Heart right ventricle (tissue), 16 donors: ENCODE data around the gene PRIM2. TPM values are rescaled to one million over a fixed set of nuclear protein-coding genes. Genes with fewer than 3 reads are reported as not detected.

Experiments
- ATAC-seq, 8 donors: fragments of 200-7000 bp; cut with Tn5 transposase; one replicate each; pipeline ENCODE4 v1.9.1; 2020; ENCODE audit warnings: mild to moderate bottlenecking in 8 of 8, moderate library complexity in 8 of 8, moderate number of reproducible peaks in 1 of 8
- DNase-seq, 2 donors: peaks; one replicate each; pipeline ENCODE4 v3.0.0-alpha.2; 2020
- H3K27ac ChIP-seq, 10 donors: fragments of 200-600 bp; sonication (generic) in 2 of 10; one replicate each; pipeline versions ENCODE4 v1.5.0 to v1.8.0; 2020 to 2022; ENCODE audit warnings: mild to moderate bottlenecking in 3 of 10
- H3K27me3 ChIP-seq, 7 donors: fragments of 200-600 bp; one replicate each; pipeline ENCODE4 v1.8.0; 2021 to 2022; ENCODE audit warnings: mild to moderate bottlenecking in 2 of 7
- H3K36me3 ChIP-seq, 9 donors: fragments of 200-600 bp; sonication (generic) in 1 of 9; one replicate each; pipeline versions ENCODE4 v1.5.0 to v1.8.0; 2020 to 2022; ENCODE audit warnings: mild to moderate bottlenecking in 2 of 9
- H3K4me1 ChIP-seq, 9 donors: fragments of 200-600 bp; sonication (generic) in 1 of 9; one replicate each; pipeline versions ENCODE4 v1.5.0 to v1.8.0; 2020 to 2022; ENCODE audit warnings: mild to moderate bottlenecking in 4 of 9
- H3K4me3 ChIP-seq, 10 donors: fragments of 200-600 bp; sonication (generic) in 2 of 10; one replicate each; pipeline versions ENCODE4 v1.5.0 to v1.8.0; 2020 to 2022; ENCODE audit warnings: mild to moderate bottlenecking in 7 of 10, moderate library complexity in 2 of 10
- H3K9me3 ChIP-seq, 11 donors: fragments of 200-600 bp in 10 of 11; sonication (generic) in 2 of 11; one replicate each; pipeline versions ENCODE4 v1.5.0 to v1.8.0; 2013 to 2022; ENCODE audit warnings: mild to moderate bottlenecking in 2 of 11, control low read depth in 1 of 11, moderate library complexity in 1 of 11
- CTCF ChIP-seq, 9 donors: fragments of 200-600 bp; sonication (generic) in 2 of 9; IDR thresholded peaks; one replicate each; pipeline versions ENCODE4 v1.5.0 to v1.8.0; 2021 to 2022; ENCODE audit warnings: antibody characterized with exemption in 9 of 9, mild to moderate bottlenecking in 5 of 9, moderate library complexity in 1 of 9
- WGBS, 2 donors: extraction: QIAGEN DNeasy Blood & Tissue Kit; methylation state at CpG; one replicate each; pipeline ENCODE4 v1.1.7; 2013; ENCODE audit warnings: inconsistent platforms in 1 of 2; 5-methylcytosine and 5-hydroxymethylcytosine counted together
- intact Hi-C, 10 donors: fragments of 100-400 bp; cut with DNase I; formaldehyde crosslinking; loops; one replicate each; pipeline versions ENCODE4 v1.11.1 to v1.14.2; 2022
- polyA plus RNA-seq, 2 donors: library from polyadenylated mRNA; stranded (reverse); fragments of 200-250 nt; gene quantifications; one replicate each; pipeline ENCODE4 v1.2.3, GENCODE V29; 2013
- total RNA-seq, 10 donors: library from RNA; stranded (reverse); fragmentation: NEBNext Ultra II Directional in 3 of 10; extraction: Animal tissue kit (Norgen Biotek cat#: 25700) in 3 of 10; gene quantifications; one replicate each; pipeline versions ENCODE4 v1.2.1 to v1.2.4, GENCODE V29; 2021 to 2023
- donor health status: Arrhythmogenic right ventricular cardiomyopathy.
- donor health status: ischemic (EF 13 %, LVEDD 7.1; RV severe dilation, severe dysfunction).
- donor health status: healthy with polysubstance abuse.
- donor health status: DM: no; HTN: yes; CAD: no.
- donor health status: DM: no; HTN: no; CAD: no.
- donor health status: ischemic (EF 25% LVEDD 6.9; RV normal size, moderate dysfunction).
- donor health status: ischemic (EF 25% LVEDD 5.7; RV mildly dilated, moderate dysfunction).
- donor health status: healthy.
- donor health status: DM: yes; HTN: yes; CAD: no.
- donor health status: Ischemic cardiomyopathy.
- donor health status: ischemic (EF 35%, LVEDD 5.7; RV mildly dilated, moderate dysfunction).
- donor health status: nonischemic (EF 11% LVEDD 7.7; RV severe dilation, severe dysfunction).
- donor health status: DM: yes; HTN: yes; CAD: no.
- donor health status: PGD.
- donor health status: ischemic (EF 29% LVEDD 5.4; RV normal size, mild dysfunction).
- donor health status: nonischemic (EF 23%, LVEDD 6.1; RV moderate dilation, normal function).

PRIM2 gene
- total and polyA plus RNA-seq, 12 donors: 2.5 to 5.5 (median 3.8) TPM

- intact Hi-C loops: loop anchor here in 5 of 10 donors (5.0 to 10.0 kb wide), 4 partner anchors 310 to 690 kb away; no protein-coding TSS in a partner anchor
- no peak for ATAC-seq
- 0% methylated on average over 1 of the region's 1 CpG for WGBS, 2 donors
Measured at GRCh38 chr6:57324538-57324937, 7.1 kb downstream of the PRIM2 start.

GRCh38 chr6:57327311-57327710 lies 9.9 kb downstream of the PRIM2 start:
- H3K4me3 ChIP-seq: no peak overlapping the region
- H3K9me3 ChIP-seq: peaks cover 0 to 38% (median 11%) of the 10 kb centered on the region in 11 donors
- no peak overlapping the region for H3K27ac ChIP-seq
- intact Hi-C loops: loop anchor here in 2 of 10 donors (10.0 kb wide), 2 partner anchors 313 to 693 kb away; no protein-coding TSS in a partner anchor
- 97% methylated on average over 2 of the region's 2 CpGs for WGBS, 2 donors
- DNase-seq: no peak
- no peaks in the 10 kb centered on the region for H3K4me1 ChIP-seq
- no peak for ATAC-seq
- no peak for TF ChIP-seq CTCF (IDR thresholded peaks at IDR 0.05)
- H3K36me3 ChIP-seq: peaks cover 0 to 93% (median 24%) of the 10 kb centered on the region in 9 donors
- H3K27me3 ChIP-seq: no peaks in the 10 kb centered on the region

More at GRCh38 chr6:57324538-57324937, 7.1 kb downstream of the PRIM2 start:
- Histone ChIP-seq H3K27me3 (no peaks in the 10 kb centered on the region), H3K36me3 (peaks cover 0 to 94% (median 22%) of the 10 kb centered on the region in 9 donors), H3K4me1 (no peaks in the 10 kb centered on the region), H3K4me3 (no peak overlapping the region), H3K9me3 (peaks cover 0 to 10% (median 4%) of the 10 kb centered on the region in 11 donors), H3K27ac (no peak overlapping the region)
- DNase-seq: no peak
- peak in 8 of 9 donors; percentile 20 to 61 (median 56) for TF ChIP-seq CTCF (IDR thresholded peaks at IDR 0.05)

- Histone ChIP-seq H3K4me1 (no peaks in the 10 kb centered on the region), H3K27ac (no peak overlapping the region), H3K4me3 (no peak overlapping the region), H3K36me3 (peaks cover 0 to 91% (median 24%) of the 10 kb centered on the region in 9 donors), H3K9me3 (peaks cover 0 to 46% (median 14%) of the 10 kb centered on the region in 11 donors), H3K27me3 (no peaks in the 10 kb centered on the region)
- intact Hi-C loops: loop anchor here in 2 of 10 donors (10.0 kb wide), 2 partner anchors 313 to 693 kb away; no protein-coding TSS in a partner anchor
- no peak for TF ChIP-seq CTCF (IDR thresholded peaks at IDR 0.05)
- no peak for ATAC-seq
- DNase-seq: no peak
- 97 to 98% methylated on average over 1 of the region's 1 CpG for WGBS, 2 donors
Measured at GRCh38 chr6:57328074-57328473, 10.6 kb downstream of the PRIM2 start.

- H3K4me1 ChIP-seq: no peaks in the 10 kb centered on the region
- DNase-seq (no peak), ATAC-seq (no peak)
- H3K4me3 ChIP-seq: no peak overlapping the region
- H3K9me3 ChIP-seq: peaks cover 0 to 52% (median 14%) of the 10 kb centered on the region in 11 donors
- no peak for TF ChIP-seq CTCF (IDR thresholded peaks at IDR 0.05)
- H3K27ac ChIP-seq: no peak overlapping the region
- intact Hi-C loops: loop anchor here in 2 of 10 donors (10.0 kb wide), 2 partner anchors 315 to 695 kb away; no protein-coding TSS in a partner anchor
- peaks cover 0 to 99% (median 24%) of the 10 kb centered on the region in 9 donors for H3K36me3 ChIP-seq
- no peaks in the 10 kb centered on the region for H3K27me3 ChIP-seq
Measured at GRCh38 chr6:57329933-57330332, 12.5 kb downstream of the PRIM2 start.
